Heart left ventricle (tissue), 13 donors: Measurements from ENCODE around the gene PSTPIP1.

Experiments used
- CTCF ChIP-seq, 12 donors: fragments of 200-600 bp; sonication (generic) in 4 of 12; IDR thresholded peaks; one replicate each; pipeline versions ENCODE4 v1.5.0 to v1.8.0; 2018 to 2022; ENCODE audit warnings: antibody characterized with exemption in 12 of 12, mild to moderate bottlenecking in 5 of 12
- POLR2A ChIP-seq, 2 donors: fragments of 450-650 bp; IDR thresholded peaks; one replicate each; pipeline ENCODE4 v1.6.1; 2017; ENCODE audit warnings: antibody characterized with exemption in 2 of 2, mild to moderate bottlenecking in 2 of 2, moderate library complexity in 2 of 2
- donor health status: ischemic (EF 13 %, LVEDD 7.1; RV severe dilation, severe dysfunction).
- donor health status: DM: no; HTN: yes; CAD: no.
- donor health status: DM: no; HTN: no; CAD: no.
- donor health status: ischemic (EF 25% LVEDD 6.9; RV normal size, moderate dysfunction).
- donor health status: ischemic (EF 25% LVEDD 5.7; RV mildly dilated, moderate dysfunction).
- donor health status: ischemic (EF 35%, LVEDD 5.7; RV mildly dilated, moderate dysfunction).
- donor health status: nonischemic (EF 11% LVEDD 7.7; RV severe dilation, severe dysfunction).
- donor health status: DM: yes; HTN: yes; CAD: no.
- donor health status: PGD.
- donor health status: ischemic (EF 29% LVEDD 5.4; RV normal size, mild dysfunction).
- donor health status: nonischemic (EF 23%, LVEDD 6.1; RV moderate dilation, normal function).

- no peak for TF ChIP-seq POLR2A (IDR thresholded peaks at IDR 0.05)
- TF ChIP-seq CTCF (IDR thresholded peaks at IDR 0.05), result no peak
Measured at GRCh38 chr15:77027111-77027696, 32.3 kb downstream of the PSTPIP1 start.
